K562 (cell line): ENCODE data around the gene CFAP107. TPM values are rescaled to one million over a fixed set of nuclear protein-coding genes. Genes with fewer than 3 reads are reported as not detected.

Experiments
- ATAC-seq: fragments of 200-7000 bp; cut with Tn5 transposase; 3 replicates; pipeline ENCODE4 v1.9.1; 2020; ENCODE audit warnings: moderate library complexity
- BruUV-seq: library from RNA; stranded (reverse); fragments of 400-500 nt; replicated peaks from 2 replicates; lab custom pipeline; 2021; lab: Mats Ljungman, UMichigan
- CTCF ChIA-PET: fragments of 300-600 bp; formaldehyde crosslinking; extraction: SDS; loops from one replicate; lab custom pipeline; 2021; ENCODE audit warnings: low intra/inter-chr PET ratio; lab: Yijun Ruan, JAX
- POLR2A ChIA-PET: fragments of 300-600, 350-650 bp; sonication (Branson Sonifier 250); formaldehyde crosslinking; extraction: SDS; loops from one replicate; lab custom pipeline; 2021; ENCODE audit warnings: antibody characterized with exemption, inconsistent platforms; lab: Yijun Ruan, JAX
- DNase-seq, 4 experiments: peaks; one replicate each; pipeline versions ENCODE4 v3.0.0 to v3.0.0-alpha.2; 2011 to 2018; ENCODE audit warnings: low spot score in 3 of 4, mixed read lengths in 3 of 4; ENCODE audit errors: extremely low read depth in 1 of 4
- FAIRE-seq: peaks from 2 replicates; lab custom pipeline; 2011; peaks lifted over from hg19 to GRCh38; lab: Jason Lieb, UNC
- H2AFZ ChIP-seq: 2 replicates; pipeline ENCODE4 v1.6.0; 2011; ENCODE audit warnings: low read depth, low read length, control low read depth, inconsistent platforms
- H3K27ac ChIP-seq: fragments of 200-600 bp; 3 replicates; pipeline ENCODE4 v1.8.0; 2011; ENCODE audit warnings: low read depth, mild to moderate bottlenecking, control low read depth, inconsistent platforms, low read length, moderate library complexity, mixed read lengths; ENCODE audit errors: extremely low read depth
- H3K27me3 ChIP-seq, 2 experiments: fragments of 300-600 bp in 1 of 2; 2 replicates in 1 of 2; 3 replicates in 1 of 2; pipeline versions ENCODE4 v1.6.0 to v1.8.0; 2011; ENCODE audit warnings: inconsistent platforms in 2 of 2, low read length in 2 of 2, mild to moderate bottlenecking in 1 of 2, mixed read lengths in 1 of 2, moderate library complexity in 1 of 2; ENCODE audit not compliant: control insufficient read depth in 2 of 2, insufficient read depth in 2 of 2
- H3K36me3 ChIP-seq: fragments of 300-600 bp; 3 replicates; pipeline ENCODE4 v1.8.0; 2011; ENCODE audit warnings: mild to moderate bottlenecking, low read length, inconsistent platforms; ENCODE audit not compliant: control insufficient read depth, insufficient read depth
- H3K4me1 ChIP-seq, 2 experiments: fragments of 200-600 bp in 1 of 2; replicated peaks in 1 of 2; 2 replicates in 1 of 2; 3 replicates in 1 of 2; pipeline versions ENCODE4 v1.5.1 to v1.8.0; 2011; ENCODE audit warnings: inconsistent platforms in 2 of 2, low read length in 2 of 2, mild to moderate bottlenecking in 1 of 2, mixed read lengths in 1 of 2, moderate library complexity in 1 of 2; ENCODE audit not compliant: control insufficient read depth in 2 of 2, insufficient read depth in 2 of 2
- H3K4me2 ChIP-seq: 2 replicates; pipeline ENCODE4 v1.6.1; 2011; ENCODE audit warnings: low read length, control low read depth, inconsistent platforms, mixed read lengths; ENCODE audit not compliant: insufficient read depth
- H3K4me3 ChIP-seq: fragments of 200-600 bp; sonication (generic), shearing (Covaris generic); 2 replicates; pipeline ENCODE4 v1.5.1; 2016; ENCODE audit warnings: control low read depth, inconsistent platforms
- H3K79me2 ChIP-seq: fragments of 200-600 bp; 3 replicates; pipeline ENCODE4 v1.8.0; 2011; ENCODE audit warnings: low read length, inconsistent platforms; ENCODE audit not compliant: control insufficient read depth, insufficient read depth
- H3K9ac ChIP-seq, 2 experiments: 2 replicates each; pipeline versions ENCODE4 v1.6.0 to v1.6.1; 2011; ENCODE audit warnings: low read depth in 2 of 2, low read length in 2 of 2, control low read depth in 1 of 2, inconsistent platforms in 1 of 2, mild to moderate bottlenecking in 1 of 2, mixed read lengths in 1 of 2; ENCODE audit not compliant: insufficient read depth in 1 of 2
- H3K9me1 ChIP-seq: one replicate; pipeline ENCODE4 v1.6.0; 2011; ENCODE audit warnings: inconsistent platforms, mild to moderate bottlenecking, low read length, moderate library complexity; ENCODE audit not compliant: control insufficient read depth, insufficient read depth
- H3K9me3 ChIP-seq: replicated peaks from 2 replicates; pipeline ENCODE4 v1.5.1; 2011; ENCODE audit warnings: low read depth, low read length, inconsistent platforms; ENCODE audit not compliant: control insufficient read depth, insufficient read depth
- H4K20me1 ChIP-seq: replicated peaks from 2 replicates; pipeline ENCODE4 v1.6.1; 2011; ENCODE audit warnings: low read length, inconsistent platforms, mixed read lengths; ENCODE audit not compliant: control insufficient read depth, insufficient read depth
- BRF1 ChIP-seq: IDR thresholded peaks from 3 replicates; pipeline ENCODE4 v1.6.1; 2011; ENCODE audit warnings: borderline replicate concordance, mild to moderate bottlenecking; ENCODE audit not compliant: insufficient read length; ENCODE audit errors: extremely low read depth
- CREM ChIP-seq: IDR thresholded peaks from 2 replicates; pipeline ENCODE4 v1.6.1; 2014; ENCODE audit warnings: antibody characterized with exemption, low read depth
- E2F6 ChIP-seq, 2 experiments: IDR thresholded peaks; 2 replicates each; pipeline ENCODE4 v1.6.1; 2011; ENCODE audit warnings: borderline replicate concordance in 1 of 2, control low read depth in 1 of 2, low read depth in 1 of 2, low read length in 1 of 2, mild to moderate bottlenecking in 1 of 2, mixed read lengths in 1 of 2, moderate library complexity in 1 of 2; ENCODE audit not compliant: insufficient read depth in 1 of 2, insufficient read length in 1 of 2, poor library complexity in 1 of 2, severe bottlenecking in 1 of 2; ENCODE audit errors: extremely low read depth in 1 of 2
- ESRRA ChIP-seq: fragments of 450-650 bp; IDR thresholded peaks from 2 replicates; pipeline ENCODE4 v1.6.1; 2014; ENCODE audit warnings: low read depth, mild to moderate bottlenecking, moderate library complexity, borderline replicate concordance
- NKRF ChIP-seq: fragments of 450-650 bp; IDR thresholded peaks from 2 replicates; pipeline ENCODE4 v1.6.1; 2016; ENCODE audit warnings: borderline replicate concordance
- PHF8 ChIP-seq: fragments of 200-600 bp; sonication (generic); IDR thresholded peaks from 2 replicates; pipeline ENCODE4 v1.6.1; 2012; ENCODE audit warnings: mixed run types, mild to moderate bottlenecking, inconsistent platforms, low read length, moderate library complexity, borderline replicate concordance
- SAFB ChIP-seq: fragments of 200-400 bp; formaldehyde crosslinking; IDR thresholded peaks from 2 replicates; pipeline ENCODE4 v1.6.1; 2017; ENCODE audit warnings: low read depth, low read length, borderline replicate concordance
- SP1 ChIP-seq: sonication (generic); formaldehyde crosslinking; IDR thresholded peaks from 2 replicates; pipeline ENCODE4 v1.8.1; 2022; ENCODE audit warnings: mild to moderate bottlenecking, missing genetic modification reagents
- ZC3H8 ChIP-seq: fragments of 450-650 bp; IDR thresholded peaks from 2 replicates; pipeline ENCODE4 v1.6.1; 2017
- ZNF140 ChIP-seq: fragments of 250-450 bp; sonication (Bioruptor Pico); IDR thresholded peaks from 2 replicates; pipeline ENCODE4 v1.8.0; 2021; ENCODE audit warnings: moderate library complexity, mild to moderate bottlenecking, inconsistent platforms
- ZNF212 ChIP-seq: fragments of 450-650 bp; formaldehyde crosslinking; IDR thresholded peaks from 2 replicates; pipeline ENCODE4 v1.4.0; 2020; ENCODE audit warnings: mild to moderate bottlenecking
- ZNF561 ChIP-seq: fragments of 450-650 bp; formaldehyde crosslinking; conservative IDR thresholded peaks from 2 replicates; pipeline ENCODE4 v1.4.0; 2020; ENCODE audit warnings: mild to moderate bottlenecking, moderate library complexity
- ZNF76 ChIP-seq: fragments of 250-450 bp; sonication (Bioruptor Pico); IDR thresholded peaks from 2 replicates; pipeline ENCODE4 v1.4.0; 2020; ENCODE audit warnings: mild to moderate bottlenecking, moderate library complexity, borderline replicate concordance
- ZNF778 ChIP-seq: fragments of 450-650 bp; formaldehyde crosslinking; IDR thresholded peaks from 2 replicates; pipeline ENCODE4 v1.4.0; 2020; ENCODE audit warnings: mild to moderate bottlenecking, moderate library complexity
- ZNF785 ChIP-seq: fragments of 250-450 bp; sonication (Bioruptor Pico); IDR thresholded peaks from 2 replicates; pipeline ENCODE4 v1.4.0; 2020; ENCODE audit warnings: mild to moderate bottlenecking
- WGBS: fragments of 100-300 bp; shearing (Covaris generic); methylation state at CpG from one replicate; pipeline ENCODE4 v1.1.6; 2016; ENCODE audit warnings: low coverage, mixed read lengths; ENCODE audit not compliant: insufficient coverage; ENCODE audit errors: missing lambda C conversion rate; 5-methylcytosine and 5-hydroxymethylcytosine counted together
- in situ Hi-C: fragments of 300-500 bp; cut with MboI; formaldehyde crosslinking; loops from 4 replicates; pipeline ENCODE4 v1.15.0; 2018; ENCODE audit warnings: inconsistent platforms, mixed read lengths
- intact Hi-C: fragments of 100-400 bp; cut with micrococcal nuclease; formaldehyde crosslinking; loops from 2 replicates; pipeline ENCODE4 v1.14.2; 2022
- polyA plus RNA-seq, 8 experiments: library from polyadenylated mRNA; depleted of rRNA in 4 of 8; stranded (reverse) in 5 of 8; unstranded in 3 of 8; fragments of >200 nt; fragmentation: Nextera tagmentation in 2 of 8; fragmentation: Illumina TruSeq in 1 of 8; extraction: Ambion mirVana in 2 of 8; extraction: Trizol in 1 of 8; gene quantifications; 2 replicates each; pipeline versions ENCODE4 v1.2.1 to v1.2.3, GENCODE V29; 2011 to 2014; ENCODE audit warnings: inconsistent platforms in 1 of 8, missing spikeins in 1 of 8
- total RNA-seq, 7 experiments: library from RNA; depleted of rRNA in 6 of 7; stranded (reverse); fragments of >200 nt in 6 of 7; fragmentation: Illumina TruSeq in 2 of 7; extraction: Trizol in 2 of 7; gene quantifications; 2 replicates each; pipeline versions ENCODE4 v1.2.1 to v1.2.3, GENCODE V29; 2011 to 2021; ENCODE audit warnings: low replicate concordance in 1 of 7

Gene CFAP107
- total and polyA plus RNA-seq, 9 of the 15 experiments (the other 6 are each of a cell fraction or from before 2014, with no cell fraction given), result 0.03 to 0.08 TPM; not detected in 7

- Histone ChIP-seq H3K79me2 (no peaks in the 10 kb centered on the region), H3K4me3 (no peak overlapping the region), H3K4me2 (no peak overlapping the region), H3K9me1 (no peaks in the 10 kb centered on the region), H4K20me1 (no peaks in the 10 kb centered on the region), H3K36me3 (no peaks in the 10 kb centered on the region), H3K4me1 (no peaks in the 10 kb centered on the region), H3K27me3 (peaks cover 6 to 36% of the 10 kb centered on the region in 2 experiments; a peak in 3 of 5 replicates), H3K27ac (no peak overlapping the region), H3K9ac (no peak overlapping the region), H2AFZ (no peak overlapping the region), H3K9me3 (no peaks in the 10 kb centered on the region)
- in situ Hi-C loops (no loop called here), intact Hi-C loops (no loop called here)
- ChIA-PET POLR2A (interaction anchor here (0.6 to 1.0 kb wide), 5 partner anchors 13 to 785 kb away, joined by 3 to 6 read pairs (median 3); no protein-coding TSS in a partner anchor), CTCF (no interaction called here)
- TF ChIP-seq ESRRA, result no peak
- no peak for TF ChIP-seq ZNF76 (CRISPR knock-in tag)
- no peak for TF ChIP-seq BRF1
- no peak for TF ChIP-seq ZC3H8
- TF ChIP-seq SP1 (CRISPR knock-in tag), result no peak
- no peak for TF ChIP-seq SAFB
- no peak for TF ChIP-seq E2F6 (IDR thresholded peaks at IDR 0.05; ENCODE audit: borderline replicate concordance in 1 of 2, extremely low read depth in 1 of 2, insufficient read depth in 1 of 2, insufficient read length in 1 of 2, low read depth in 1 of 2, low read length in 1 of 2, poor library complexity in 1 of 2, severe bottlenecking in 1 of 2)
- no peak for TF ChIP-seq CREM
- no peak for TF ChIP-seq ZNF212 (CRISPR knock-in tag)
- TF ChIP-seq PHF8, result no peak
- TF ChIP-seq ZNF140 (CRISPR knock-in tag), result no peak
- no peak for TF ChIP-seq ZNF785 (CRISPR knock-in tag)
- TF ChIP-seq ZNF561 (CRISPR knock-in tag), result no peak
- TF ChIP-seq ZNF778, result no peak
- no peak for TF ChIP-seq NKRF
- no peak for ATAC-seq
- FAIRE-seq, result no peak
- 1% methylated on average over 4 of the region's 4 CpGs for WGBS
- DNase-seq, result no peak
- no TSS peak for BruUV-seq
These were observed 17.5 kb downstream of the CFAP107 start for GRCh38 chr1:12763479-12763878.
